ENCODE data around the gene ARID5A.

- TF ChIP-seq CTCF (IDR thresholded peaks at IDR 0.05) (no peak), POLR2AphosphoS5 (IDR thresholded peaks at IDR 0.05) (no peak), POLR2A (IDR thresholded peaks at IDR 0.05) (no peak), EP300 (IDR thresholded peaks at IDR 0.05) (no peak)
These were observed 42.9 kb downstream of the ARID5A start for GRCh38 chr2:96579422-96579821.
